ENCODE measurements around the gene AIFM3.

GRCh38 chr22:20919718-20920117 is 47.3 kb upstream of the AIFM3 start:
- TF ChIP-seq CTCF (IDR thresholded peaks at IDR 0.05; ENCODE audit: low read length) (no peak), EZH2phosphoT487 (IDR thresholded peaks at IDR 0.05; ENCODE audit: low read length) (no peak), EZH2 (optimal IDR thresholded peaks at IDR 0.05; ENCODE audit: low read depth, low read length) (no peak)

Data from MM.1S (cell line).